PC-9 (cell line): ENCODE data around the gene ZNF385B.

Source experiments
- CTCF ChIP-seq: fragments of 200-600 bp; sonication (generic); conservative IDR thresholded peaks from 2 replicates; pipeline ENCODE4 v1.6.1; 2017; ENCODE audit warnings: mixed run types, antibody characterized with exemption, mild to moderate bottlenecking, moderate library complexity
- EZH2 ChIP-seq: fragments of 200-600 bp; sonication (generic); IDR thresholded peaks from 2 replicates; pipeline ENCODE4 v1.8.0; 2017; ENCODE audit warnings: antibody characterized with exemption, low read depth

DNA sequence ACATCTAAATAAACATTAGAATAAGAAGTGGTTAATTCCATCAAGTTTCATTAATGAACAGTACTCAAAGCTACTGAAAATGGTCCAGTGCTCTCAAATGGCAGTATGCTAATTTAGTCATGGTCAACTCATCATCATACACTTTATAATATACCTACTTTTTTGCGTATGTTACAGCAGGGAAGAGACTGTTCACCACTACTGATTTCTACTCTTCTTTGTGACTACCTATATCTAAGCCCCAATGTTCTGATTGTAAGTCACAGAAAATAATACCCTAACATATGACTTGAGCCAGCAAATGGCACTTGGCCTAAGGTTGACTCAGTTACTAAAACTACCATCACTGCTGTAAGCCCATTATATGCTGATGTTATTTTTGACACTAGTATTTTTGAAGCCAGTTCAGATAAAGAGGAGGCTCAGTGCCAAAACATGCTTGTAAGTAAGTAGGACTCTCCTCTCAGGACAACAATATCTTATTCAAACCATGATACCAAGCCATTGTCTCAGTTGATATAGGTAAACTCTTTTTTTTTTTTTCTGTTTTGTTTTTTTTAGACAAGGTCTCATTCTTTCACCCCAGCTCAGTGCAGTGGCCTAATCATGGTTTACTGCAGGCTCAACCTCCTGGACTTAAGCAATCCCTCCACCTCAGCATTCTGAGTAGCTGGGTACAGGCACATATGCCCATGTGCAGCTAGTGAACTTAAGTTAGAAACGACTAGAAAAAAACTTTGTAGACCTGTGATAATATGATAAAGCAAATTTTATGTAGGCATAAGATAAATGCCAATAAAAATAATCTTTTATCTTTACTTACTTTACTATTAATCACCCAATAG lies 266.9 kb downstream of the ZNF385B start:
- TF ChIP-seq CTCF (no peak), EZH2 (no peak)
